K562 (cell line): ENCODE measurements around the gene PSMA2. TPM values are rescaled to one million over a fixed set of nuclear protein-coding genes. Genes with fewer than 3 reads are reported as not detected.

Experiments
- ATAC-seq: fragments of 200-7000 bp; cut with Tn5 transposase; 3 replicates; pipeline ENCODE4 v1.9.1; 2020; ENCODE audit warnings: moderate library complexity
- BruUV-seq: library from RNA; stranded (reverse); fragments of 400-500 nt; replicated peaks from 2 replicates; lab custom pipeline; 2021; lab: Mats Ljungman, UMichigan
- CTCF ChIA-PET: fragments of 300-600 bp; formaldehyde crosslinking; extraction: SDS; loops from one replicate; lab custom pipeline; 2021; ENCODE audit warnings: low intra/inter-chr PET ratio; lab: Yijun Ruan, JAX
- POLR2A ChIA-PET: fragments of 300-600, 350-650 bp; sonication (Branson Sonifier 250); formaldehyde crosslinking; extraction: SDS; loops from one replicate; lab custom pipeline; 2021; ENCODE audit warnings: antibody characterized with exemption, inconsistent platforms; lab: Yijun Ruan, JAX
- DNase-seq, 4 experiments: peaks; one replicate each; pipeline versions ENCODE4 v3.0.0 to v3.0.0-alpha.2; 2011 to 2018; ENCODE audit warnings: low spot score in 3 of 4, mixed read lengths in 3 of 4; ENCODE audit errors: extremely low read depth in 1 of 4
- FAIRE-seq: peaks from 2 replicates; lab custom pipeline; 2011; peaks lifted over from hg19 to GRCh38; lab: Jason Lieb, UNC
- H2AFZ ChIP-seq: 2 replicates; pipeline ENCODE4 v1.6.0; 2011; ENCODE audit warnings: low read depth, low read length, control low read depth, inconsistent platforms
- H3K27ac ChIP-seq: fragments of 200-600 bp; 3 replicates; pipeline ENCODE4 v1.8.0; 2011; ENCODE audit warnings: low read depth, mild to moderate bottlenecking, control low read depth, inconsistent platforms, low read length, moderate library complexity, mixed read lengths; ENCODE audit errors: extremely low read depth
- H3K27me3 ChIP-seq, 2 experiments: fragments of 300-600 bp in 1 of 2; 2 replicates in 1 of 2; 3 replicates in 1 of 2; pipeline versions ENCODE4 v1.6.0 to v1.8.0; 2011; ENCODE audit warnings: inconsistent platforms in 2 of 2, low read length in 2 of 2, mild to moderate bottlenecking in 1 of 2, mixed read lengths in 1 of 2, moderate library complexity in 1 of 2; ENCODE audit not compliant: control insufficient read depth in 2 of 2, insufficient read depth in 2 of 2
- H3K36me3 ChIP-seq: fragments of 300-600 bp; 3 replicates; pipeline ENCODE4 v1.8.0; 2011; ENCODE audit warnings: mild to moderate bottlenecking, low read length, inconsistent platforms; ENCODE audit not compliant: control insufficient read depth, insufficient read depth
- H3K4me1 ChIP-seq, 2 experiments: fragments of 200-600 bp in 1 of 2; replicated peaks in 1 of 2; 2 replicates in 1 of 2; 3 replicates in 1 of 2; pipeline versions ENCODE4 v1.5.1 to v1.8.0; 2011; ENCODE audit warnings: inconsistent platforms in 2 of 2, low read length in 2 of 2, mild to moderate bottlenecking in 1 of 2, mixed read lengths in 1 of 2, moderate library complexity in 1 of 2; ENCODE audit not compliant: control insufficient read depth in 2 of 2, insufficient read depth in 2 of 2
- H3K4me2 ChIP-seq: 2 replicates; pipeline ENCODE4 v1.6.1; 2011; ENCODE audit warnings: low read length, control low read depth, inconsistent platforms, mixed read lengths; ENCODE audit not compliant: insufficient read depth
- H3K4me3 ChIP-seq: fragments of 200-600 bp; sonication (generic), shearing (Covaris generic); 2 replicates; pipeline ENCODE4 v1.5.1; 2016; ENCODE audit warnings: control low read depth, inconsistent platforms
- H3K79me2 ChIP-seq: fragments of 200-600 bp; 3 replicates; pipeline ENCODE4 v1.8.0; 2011; ENCODE audit warnings: low read length, inconsistent platforms; ENCODE audit not compliant: control insufficient read depth, insufficient read depth
- H3K9ac ChIP-seq, 2 experiments: 2 replicates each; pipeline versions ENCODE4 v1.6.0 to v1.6.1; 2011; ENCODE audit warnings: low read depth in 2 of 2, low read length in 2 of 2, control low read depth in 1 of 2, inconsistent platforms in 1 of 2, mild to moderate bottlenecking in 1 of 2, mixed read lengths in 1 of 2; ENCODE audit not compliant: insufficient read depth in 1 of 2
- H3K9me1 ChIP-seq: one replicate; pipeline ENCODE4 v1.6.0; 2011; ENCODE audit warnings: inconsistent platforms, mild to moderate bottlenecking, low read length, moderate library complexity; ENCODE audit not compliant: control insufficient read depth, insufficient read depth
- H3K9me3 ChIP-seq: replicated peaks from 2 replicates; pipeline ENCODE4 v1.5.1; 2011; ENCODE audit warnings: low read depth, low read length, inconsistent platforms; ENCODE audit not compliant: control insufficient read depth, insufficient read depth
- H4K20me1 ChIP-seq: replicated peaks from 2 replicates; pipeline ENCODE4 v1.6.1; 2011; ENCODE audit warnings: low read length, inconsistent platforms, mixed read lengths; ENCODE audit not compliant: control insufficient read depth, insufficient read depth
- ARID1B ChIP-seq: fragments of 450-650 bp; IDR thresholded peaks from 2 replicates; pipeline ENCODE4 v1.6.1; 2016; ENCODE audit warnings: antibody characterized with exemption, mild to moderate bottlenecking, inconsistent platforms
- ATF7 ChIP-seq: fragments of 450-650 bp; IDR thresholded peaks from 2 replicates; pipeline ENCODE4 v1.7.1; 2014; ENCODE audit warnings: mild to moderate bottlenecking, moderate library complexity
- CAMTA2 ChIP-seq: fragments of 250-450 bp; sonication (Bioruptor Pico); conservative IDR thresholded peaks from 2 replicates; pipeline ENCODE4 v1.5.1; 2022
- CCAR2 ChIP-seq: fragments of 200-400 bp; formaldehyde crosslinking; IDR thresholded peaks from 2 replicates; pipeline ENCODE4 v1.6.1; 2017; ENCODE audit warnings: mild to moderate bottlenecking, low read depth, low read length
- CCNT2 ChIP-seq: IDR thresholded peaks from 2 replicates; pipeline ENCODE4 v1.6.1; 2011; ENCODE audit warnings: borderline replicate concordance, low read depth, mild to moderate bottlenecking, moderate library complexity, mixed read lengths, low read length; ENCODE audit not compliant: insufficient read length; ENCODE audit errors: extremely low read depth
- ELF1 ChIP-seq: fragments of 200-800 bp; sonication (Bioruptor generic); IDR thresholded peaks from 2 replicates; pipeline ENCODE4 v1.6.1; 2016; ENCODE audit warnings: missing genetic modification characterization, missing compliant biosample characterization
- FOXO4 ChIP-seq: fragments of 450-650 bp; formaldehyde crosslinking; IDR thresholded peaks from 2 replicates; pipeline ENCODE4 v1.4.0; 2020; ENCODE audit warnings: mild to moderate bottlenecking, moderate library complexity
- FOXP1 ChIP-seq: sonication (generic); formaldehyde crosslinking; IDR thresholded peaks from 2 replicates; pipeline ENCODE4 v1.8.0; 2022; ENCODE audit warnings: mild to moderate bottlenecking, missing genetic modification reagents
- MECOM ChIP-seq: fragments of 250-450 bp; sonication (Bioruptor Pico); IDR thresholded peaks from 2 replicates; pipeline ENCODE4 v1.8.0; 2022; ENCODE audit warnings: inconsistent platforms
- NRF1 ChIP-seq, 2 experiments: fragments of 450-650 bp; IDR thresholded peaks in 1 of 2; conservative IDR thresholded peaks in 1 of 2; 2 replicates each; pipeline ENCODE4 v1.6.1; 2014; ENCODE audit warnings: mild to moderate bottlenecking in 2 of 2
- PCBP1 ChIP-seq: fragments of 200-400 bp; formaldehyde crosslinking; IDR thresholded peaks from 2 replicates; pipeline ENCODE4 v1.6.1; 2018; ENCODE audit warnings: mild to moderate bottlenecking, low read depth, low read length; ENCODE audit not compliant: poor library complexity, severe bottlenecking
- TAL1 ChIP-seq: fragments of 450-650 bp; IDR thresholded peaks from 2 replicates; pipeline ENCODE4 v1.6.1; 2016; ENCODE audit warnings: mild to moderate bottlenecking
- USF1 ChIP-seq: sonication (generic); formaldehyde crosslinking; IDR thresholded peaks from 2 replicates; pipeline ENCODE4 v1.9.0; 2022; ENCODE audit warnings: mild to moderate bottlenecking, missing genetic modification reagents
- ZMIZ1 ChIP-seq, 2 experiments: fragments of 150-350 bp in 1 of 2; IDR thresholded peaks; 2 replicates each; pipeline ENCODE4 v1.6.1; 2012 to 2016; ENCODE audit warnings: low read depth in 2 of 2, low read length in 2 of 2, mild to moderate bottlenecking in 1 of 2, moderate library complexity in 1 of 2
- ZNF282 ChIP-seq: sonication (generic); formaldehyde crosslinking; IDR thresholded peaks from 2 replicates; pipeline ENCODE4 v1.8.1; 2023; ENCODE audit warnings: missing genetic modification reagents
- ZNF655 ChIP-seq: fragments of 250-450 bp; sonication (Bioruptor Pico); IDR thresholded peaks from 2 replicates; pipeline ENCODE4 v1.5.0; 2021
- WGBS: fragments of 100-300 bp; shearing (Covaris generic); methylation state at CpG from one replicate; pipeline ENCODE4 v1.1.6; 2016; ENCODE audit warnings: low coverage, mixed read lengths; ENCODE audit not compliant: insufficient coverage; ENCODE audit errors: missing lambda C conversion rate; 5-methylcytosine and 5-hydroxymethylcytosine counted together
- in situ Hi-C: fragments of 300-500 bp; cut with MboI; formaldehyde crosslinking; loops from 4 replicates; pipeline ENCODE4 v1.15.0; 2018; ENCODE audit warnings: inconsistent platforms, mixed read lengths
- intact Hi-C: fragments of 100-400 bp; cut with micrococcal nuclease; formaldehyde crosslinking; loops from 2 replicates; pipeline ENCODE4 v1.14.2; 2022
- polyA plus RNA-seq, 8 experiments: library from polyadenylated mRNA; depleted of rRNA in 4 of 8; stranded (reverse) in 5 of 8; unstranded in 3 of 8; fragments of >200 nt; fragmentation: Nextera tagmentation in 2 of 8; fragmentation: Illumina TruSeq in 1 of 8; extraction: Ambion mirVana in 2 of 8; extraction: Trizol in 1 of 8; gene quantifications; 2 replicates each; pipeline versions ENCODE4 v1.2.1 to v1.2.3, GENCODE V29; 2011 to 2014; ENCODE audit warnings: inconsistent platforms in 1 of 8, missing spikeins in 1 of 8
- total RNA-seq, 7 experiments: library from RNA; depleted of rRNA in 6 of 7; stranded (reverse); fragments of >200 nt in 6 of 7; fragmentation: Illumina TruSeq in 2 of 7; extraction: Trizol in 2 of 7; gene quantifications; 2 replicates each; pipeline versions ENCODE4 v1.2.1 to v1.2.3, GENCODE V29; 2011 to 2021; ENCODE audit warnings: low replicate concordance in 1 of 7

Gene PSMA2
- total and polyA plus RNA-seq, 9 of the 15 experiments (the other 6 are each of a cell fraction or from before 2014, with no cell fraction given) = 91.7 to 1,070 (median 213) TPM

DNA sequence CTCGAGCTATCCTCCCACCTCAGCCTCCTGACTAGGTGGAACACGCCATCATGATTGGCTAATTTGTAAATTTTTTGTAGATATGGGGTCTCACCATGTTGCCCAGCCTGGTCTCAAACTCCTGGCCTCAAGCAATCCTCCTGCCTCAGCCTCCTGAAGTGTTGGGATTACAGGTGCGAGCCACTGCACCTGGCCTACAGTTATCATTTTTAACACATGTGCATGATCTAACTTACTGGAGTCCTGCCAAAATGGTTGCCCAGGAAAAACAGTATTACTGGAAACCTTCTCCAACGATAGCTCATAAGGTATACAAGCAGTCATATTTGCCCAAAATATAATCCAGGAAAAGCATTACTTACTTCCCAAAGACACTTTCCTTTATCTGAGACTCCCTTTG lies 20.4 kb upstream of the PSMA2 start:
- H3K4me1 ChIP-seq = no peaks in the 10 kb centered on the region
- no peak for ATAC-seq
- no peak overlapping the region for H3K4me3 ChIP-seq
- no peak for DNase-seq
- peaks cover 5% of the 10 kb centered on the region for H3K9me3 ChIP-seq
- H3K27me3 ChIP-seq = no peaks in the 10 kb centered on the region
- no peak for FAIRE-seq
- no TSS peak for BruUV-seq
- no peaks in the 10 kb centered on the region for H3K79me2 ChIP-seq
- intact Hi-C loops (no loop called here), in situ Hi-C loops (no loop called here)
- no peak overlapping the region for H3K27ac ChIP-seq
- H3K36me3 ChIP-seq = no peaks in the 10 kb centered on the region
- WGBS = 28% methylated on average over 4 of the region's 4 CpGs
- CTCF ChIA-PET = no interaction called here
- H2AFZ ChIP-seq = no peak overlapping the region
- POLR2A ChIA-PET = no interaction called here
- no peaks in the 10 kb centered on the region for H3K9me1 ChIP-seq
- H4K20me1 ChIP-seq = no peaks in the 10 kb centered on the region
- no peak overlapping the region for H3K4me2 ChIP-seq
- H3K9ac ChIP-seq = no peak overlapping the region
- TF ChIP-seq ARID1B (0 out of 2 replicates have a peak, but pooled peaks have one; percentile 16), ZNF655 (CRISPR knock-in tag) (no peak), ZNF282 (no peak), TAL1 (peak; percentile 25; the same call in 1 of the 2 replicates), CAMTA2 (CRISPR knock-in tag) (no peak), PCBP1 (no peak), MECOM (CRISPR knock-in tag) (no peak), ELF1 (no peak), CCNT2 (no peak), USF1 (no peak), ZMIZ1 (IDR thresholded peaks at IDR 0.05; ENCODE audit: low read depth in 2 of 2, low read length in 2 of 2) (no peak), FOXP1 (CRISPR knock-in tag) (no peak), ATF7 (no peak), FOXO4 (no peak), CCAR2 (no peak), NRF1 (conservative IDR thresholded peaks at IDR 0.05 in 1 of 2, IDR thresholded peaks at IDR 0.05 in 1 of 2) (no peak)
